Omental fat pad (tissue), 4 donors: ENCODE measurements around the gene TRIM52. TPM values are rescaled to one million over a fixed set of nuclear protein-coding genes. Genes with fewer than 3 reads are reported as not detected.
"Not testable (repeated sequence)": the region's sequence is repeated elsewhere in the genome, so short reads cannot be mapped to it uniquely, and the experiment has no call there.

Experiments
- ATAC-seq: fragments of 150-250 bp; one replicate; pipeline ENCODE4 v1.9.1; 2016; ENCODE audit warnings: mild to moderate bottlenecking, moderate library complexity; ENCODE audit not compliant: low FRiP score
- DNase-seq: peaks from one replicate; pipeline ENCODE4 v3.0.0-alpha.2; 2019; ENCODE audit warnings: low spot score
- total RNA-seq, 4 donors: library from RNA; depleted of rRNA; stranded (reverse); fragments of >200 nt; gene quantifications; one replicate each; pipeline ENCODE4 v1.1.0, GENCODE V29; 2016
- TF ChIP-seq, protein P1 (sequence below), 3 donors: fragments of 450-650 bp; IDR thresholded peaks; one replicate each; pipeline ENCODE4 v1.5.1; 2016 to 2017; ENCODE audit warnings: antibody characterized with exemption in 3 of 3, mild to moderate bottlenecking in 3 of 3, moderate library complexity in 2 of 3

Gene TRIM52
- total RNA-seq, 4 donors from 2014 or later: 9.8 to 19.7 (median 14.5) TPM

DNA sequence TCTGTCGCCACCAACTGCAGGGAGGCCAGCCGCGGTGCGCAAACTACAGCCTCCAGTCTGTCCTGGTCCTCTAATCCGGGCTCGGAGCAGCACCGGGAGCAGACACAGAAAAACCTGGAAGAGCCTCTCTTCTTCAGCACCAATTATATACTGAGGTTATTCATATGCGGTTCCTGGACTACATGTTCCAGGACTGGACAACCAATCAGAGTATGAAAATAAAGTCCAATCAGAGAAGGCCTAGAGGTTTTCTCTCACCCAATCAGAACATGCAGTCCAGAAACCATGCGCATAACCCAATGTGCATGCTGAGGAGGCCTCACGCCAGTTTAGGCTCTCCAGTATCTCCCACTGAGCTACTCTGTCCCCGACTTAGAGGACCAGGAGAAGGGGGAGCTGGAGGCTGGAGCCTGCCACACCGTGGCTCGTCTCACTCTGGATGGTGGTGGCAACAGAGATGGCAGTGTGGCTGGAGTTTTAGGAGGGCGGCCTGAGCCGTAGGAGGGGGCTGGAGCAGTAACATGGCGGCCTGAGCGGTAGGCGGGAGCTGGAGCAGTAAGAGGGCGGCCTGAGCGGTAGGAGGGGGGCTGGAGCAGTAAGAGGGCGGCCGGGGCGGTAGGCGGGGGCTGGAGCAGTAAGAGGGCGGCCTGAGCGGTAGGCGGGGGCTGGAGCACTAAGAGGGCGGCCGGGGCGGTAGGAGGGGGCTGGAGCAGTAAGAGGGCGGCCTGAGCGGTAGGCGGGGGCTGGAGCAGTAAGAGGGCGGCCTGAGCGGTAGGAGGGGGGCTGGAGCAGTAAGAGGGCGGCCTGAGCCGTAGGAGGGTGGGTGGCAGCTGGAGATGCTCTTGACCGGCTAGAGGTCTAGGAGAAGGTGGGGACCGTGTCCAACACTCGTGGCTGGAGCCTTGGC is 20.4 kb upstream of the TRIM52 start:
- TF ChIP-seq, protein P1, sequence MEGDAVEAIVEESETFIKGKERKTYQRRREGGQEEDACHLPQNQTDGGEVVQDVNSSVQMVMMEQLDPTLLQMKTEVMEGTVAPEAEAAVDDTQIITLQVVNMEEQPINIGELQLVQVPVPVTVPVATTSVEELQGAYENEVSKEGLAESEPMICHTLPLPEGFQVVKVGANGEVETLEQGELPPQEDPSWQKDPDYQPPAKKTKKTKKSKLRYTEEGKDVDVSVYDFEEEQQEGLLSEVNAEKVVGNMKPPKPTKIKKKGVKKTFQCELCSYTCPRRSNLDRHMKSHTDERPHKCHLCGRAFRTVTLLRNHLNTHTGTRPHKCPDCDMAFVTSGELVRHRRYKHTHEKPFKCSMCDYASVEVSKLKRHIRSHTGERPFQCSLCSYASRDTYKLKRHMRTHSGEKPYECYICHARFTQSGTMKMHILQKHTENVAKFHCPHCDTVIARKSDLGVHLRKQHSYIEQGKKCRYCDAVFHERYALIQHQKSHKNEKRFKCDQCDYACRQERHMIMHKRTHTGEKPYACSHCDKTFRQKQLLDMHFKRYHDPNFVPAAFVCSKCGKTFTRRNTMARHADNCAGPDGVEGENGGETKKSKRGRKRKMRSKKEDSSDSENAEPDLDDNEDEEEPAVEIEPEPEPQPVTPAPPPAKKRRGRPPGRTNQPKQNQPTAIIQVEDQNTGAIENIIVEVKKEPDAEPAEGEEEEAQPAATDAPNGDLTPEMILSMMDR (IDR thresholded peaks at IDR 0.05): no peak
- no peak for DNase-seq
- ATAC-seq: no peak

DNA sequence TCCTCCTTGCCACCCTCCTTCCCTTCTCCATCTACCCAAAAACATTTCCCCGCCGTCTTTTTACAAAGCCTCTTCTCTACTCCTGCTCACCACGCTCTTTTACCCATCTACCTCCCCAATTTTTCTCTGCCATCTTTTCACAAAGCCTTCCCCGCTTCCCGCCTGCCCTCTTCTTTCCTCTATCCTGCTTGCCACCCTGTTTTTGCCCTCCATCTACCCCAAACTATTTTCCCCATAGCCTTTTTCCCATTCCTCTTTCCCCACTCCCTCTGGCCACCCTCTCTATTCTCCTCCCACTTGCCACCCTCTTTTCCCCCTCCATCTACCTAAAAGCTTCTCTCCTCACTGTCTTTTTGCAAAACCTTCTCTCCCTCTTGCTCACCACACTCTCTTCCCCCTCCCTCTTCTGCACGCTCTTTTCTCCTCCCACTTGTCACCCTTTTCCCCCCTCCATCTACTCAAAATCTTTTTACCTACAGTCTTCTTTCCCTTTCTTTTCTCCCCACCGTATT is 19.4 kb upstream of the TRIM52 start:
- ATAC-seq (no peak), DNase-seq (no peak)
- TF ChIP-seq, protein P1 (IDR thresholded peaks at IDR 0.05): no peak

DNA sequence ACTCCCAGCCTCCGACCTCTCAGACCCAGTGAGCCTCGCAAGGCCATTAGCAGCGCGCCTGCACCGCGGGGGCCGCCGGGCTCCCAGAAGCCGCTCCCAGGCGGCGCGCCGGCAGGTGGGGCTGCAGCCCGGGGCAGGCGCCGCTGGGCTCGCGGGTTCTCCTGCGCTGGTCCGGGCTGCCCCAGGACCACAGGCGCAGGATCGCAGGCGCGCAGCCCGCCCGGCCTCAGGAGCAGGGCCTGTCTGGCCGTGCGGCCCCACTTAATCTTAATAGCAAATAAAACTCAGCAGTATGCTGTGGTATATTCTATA is 12.4 kb upstream of the TRIM52 start:
- ATAC-seq, DNase-seq: not testable (repeated sequence)

DNA sequence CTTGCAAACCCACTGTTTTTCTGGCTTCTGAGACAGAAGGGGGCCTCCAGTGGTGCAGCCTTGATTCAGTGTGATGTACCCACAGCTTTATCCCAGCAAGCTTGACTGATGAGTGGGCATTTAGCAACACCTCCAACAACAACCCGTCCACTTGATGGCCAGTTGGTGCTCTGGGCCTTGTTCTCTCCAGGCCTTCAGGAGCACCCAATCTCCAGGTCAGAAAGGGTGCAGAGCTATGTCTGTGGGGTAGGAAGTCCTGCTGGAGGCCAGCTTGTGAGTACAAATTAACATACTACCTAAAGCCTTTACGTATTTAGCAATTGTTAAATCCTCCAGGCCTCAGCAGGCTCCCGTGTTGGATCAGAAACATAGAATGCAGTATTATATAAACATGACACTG is 10.1 kb upstream of the TRIM52 start:
- TF ChIP-seq, protein P1 (IDR thresholded peaks at IDR 0.05): no peak
- DNase-seq (no peak), ATAC-seq (no peak)

DNA sequence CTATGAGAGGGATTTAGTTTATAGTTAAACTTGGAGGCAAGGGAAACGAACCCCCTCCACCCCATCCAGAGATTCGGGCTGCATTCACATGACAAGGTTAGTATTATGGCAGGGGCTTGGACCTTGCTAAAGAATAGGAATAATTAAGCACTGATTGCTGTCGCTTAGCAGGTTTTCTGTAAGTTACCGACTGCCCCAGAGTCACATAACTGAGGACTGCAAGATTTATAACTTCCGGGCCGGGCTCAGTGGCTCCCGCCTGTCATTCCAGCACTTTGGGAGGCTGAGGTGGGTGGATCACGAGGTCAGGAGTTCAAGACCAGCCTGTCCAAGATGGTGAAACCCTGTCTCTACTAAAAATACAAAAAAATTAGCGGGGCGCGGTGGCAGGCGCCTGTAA is 7.0 kb upstream of the TRIM52 start:
- ATAC-seq, DNase-seq: not testable (repeated sequence)

DNA sequence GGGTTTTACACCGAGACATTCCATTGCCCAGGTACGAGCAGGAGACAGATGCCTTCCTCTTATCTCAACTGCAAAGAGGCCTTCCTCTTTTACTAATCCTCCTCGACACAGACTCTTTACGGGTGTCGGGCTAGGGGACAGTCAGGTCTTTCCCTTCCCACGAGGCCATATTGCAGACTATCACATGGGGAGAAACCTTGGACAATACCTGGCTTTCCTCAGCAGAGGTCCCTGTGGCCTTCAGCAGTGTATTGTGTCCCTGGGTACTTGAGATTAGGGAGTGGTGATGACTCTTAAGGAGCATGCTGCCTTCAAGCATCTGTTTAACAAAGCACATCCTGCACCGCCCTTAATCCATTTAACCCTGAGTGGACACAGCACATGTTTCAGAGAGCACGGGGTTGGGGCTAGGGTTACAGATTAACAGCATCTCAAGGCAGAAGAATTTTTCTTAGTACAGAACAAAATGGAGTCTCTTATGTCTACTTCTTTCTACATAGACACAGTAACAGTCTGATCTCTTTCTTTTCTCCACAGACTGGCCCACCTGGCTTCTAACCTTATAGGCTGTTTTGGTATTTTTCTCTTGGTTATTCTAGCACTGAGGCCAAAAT is 6.5 kb upstream of the TRIM52 start:
- ATAC-seq, DNase-seq: not testable (repeated sequence)

DNA sequence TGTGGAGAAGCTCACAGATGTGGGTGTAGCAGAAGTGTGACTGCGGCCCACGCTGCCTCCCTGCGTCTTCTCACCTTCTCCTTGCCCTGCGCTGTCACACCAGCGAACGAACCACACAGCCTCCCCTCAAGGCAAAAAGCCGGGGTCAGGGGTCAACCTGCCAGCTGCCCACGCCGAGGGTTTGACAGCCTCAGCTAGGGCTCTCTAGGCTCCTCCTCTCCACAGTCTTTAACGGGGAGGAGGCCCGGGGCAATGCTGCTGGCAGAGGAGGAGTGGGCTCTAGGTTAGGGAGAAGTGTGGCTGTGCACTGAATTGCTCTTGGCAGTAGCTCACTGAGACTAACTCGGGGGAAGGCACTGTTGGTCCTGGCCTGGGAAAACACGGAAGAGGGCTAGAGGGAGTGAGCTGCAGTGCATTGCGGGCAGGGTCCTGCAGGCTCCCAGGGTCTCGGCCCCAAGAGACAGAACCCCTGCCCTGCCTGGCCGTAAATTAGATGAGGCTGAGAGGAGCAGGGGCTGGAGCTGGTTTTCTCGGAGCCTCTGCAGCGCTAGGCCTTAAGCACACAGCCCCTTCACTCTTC is 4.2 kb upstream of the TRIM52 start:
- no peak for ATAC-seq
- TF ChIP-seq, protein P1 (IDR thresholded peaks at IDR 0.05): no peak
- no peak for DNase-seq

DNA sequence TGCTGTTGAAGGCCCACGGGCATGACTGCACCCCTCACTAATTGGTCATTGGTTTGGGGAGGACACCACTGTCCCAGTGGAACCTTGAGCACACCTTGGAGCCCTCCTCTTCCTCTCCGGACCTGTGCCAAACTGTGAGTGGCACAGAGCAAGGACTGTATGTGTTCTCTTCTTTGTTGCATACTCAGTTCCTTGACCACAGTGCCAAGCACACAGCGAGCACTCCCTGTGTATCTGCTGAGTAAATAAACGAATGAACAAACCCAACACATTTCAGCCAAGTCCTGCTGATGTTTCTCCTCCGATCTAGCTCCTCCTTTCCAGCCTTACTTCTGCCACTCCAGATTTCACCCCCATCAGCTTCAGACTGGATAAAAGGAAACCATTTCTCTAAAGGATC is 2.7 kb upstream of the TRIM52 start:
- no peak for ATAC-seq
- TF ChIP-seq, protein P1 (IDR thresholded peaks at IDR 0.05): no peak

More for the DNA sequence above, 2.7 kb upstream of the TRIM52 start:
- no peak for DNase-seq
